Activated B cell treated with CpG ODN at 0.5 μM for 24 hours (primary cell): Measurements from ENCODE around the gene GNA14. TPM values are rescaled to one million over a fixed set of nuclear protein-coding genes. Genes with fewer than 3 reads are reported as not detected.
"Not testable (repeated sequence)": the region's sequence is repeated elsewhere in the genome, so short reads cannot be mapped to it uniquely, and the experiment has no call there.

Experiments used
- ATAC-seq: fragments of 200-7000 bp; cut with Tn5 transposase; one replicate; pipeline ENCODE4 v1.10.0; 2021; ENCODE audit warnings: low read depth, mild to moderate bottlenecking, moderate library complexity
- CTCF ChIA-PET: fragments of 350-600 bp; sonication (Branson Sonifier 250); formaldehyde crosslinking; loops from one replicate; lab custom pipeline; 2021; ENCODE audit warnings: antibody characterized with exemption; lab: Charles Lee
- POLR2A ChIA-PET: fragments of 350-600 bp; sonication (Branson Sonifier 250); formaldehyde crosslinking; loops from one replicate; lab custom pipeline; 2021; ENCODE audit warnings: antibody characterized with exemption; lab: Charles Lee
- DNase-seq: peaks from one replicate; pipeline ENCODE4 v3.0.0; 2022
- H3K27ac Mint-ChIP-seq: one replicate; pipeline ENCODE4 v1.8.0; 2020; ENCODE audit warnings: mixed read lengths
- H3K27me3 Mint-ChIP-seq: one replicate; pipeline ENCODE4 v1.8.0; 2021; ENCODE audit warnings: mixed read lengths
- H3K36me3 Mint-ChIP-seq: one replicate; pipeline ENCODE4 v1.8.0; 2021; ENCODE audit warnings: low read depth, mixed read lengths
- H3K4me1 Mint-ChIP-seq: one replicate; pipeline ENCODE4 v1.8.0; 2021; ENCODE audit warnings: mixed read lengths
- H3K4me3 Mint-ChIP-seq: one replicate; pipeline ENCODE4 v1.8.0; 2020; ENCODE audit warnings: mild to moderate bottlenecking, mixed read lengths
- H3K9me3 Mint-ChIP-seq: one replicate; pipeline ENCODE4 v1.8.0; 2020; ENCODE audit warnings: mixed read lengths
- CTCF ChIP-seq: fragments of 200-600 bp; IDR thresholded peaks from one replicate; pipeline ENCODE4 v1.8.0; 2022; ENCODE audit warnings: antibody characterized with exemption, mild to moderate bottlenecking
- intact Hi-C: fragments of 100-400 bp; cut with micrococcal nuclease; formaldehyde crosslinking; loops from one replicate; pipeline ENCODE4 v1.15.1; 2024
- total RNA-seq: library from RNA; stranded (reverse); gene quantifications from 2 replicates; pipeline ENCODE4 v1.2.3, GENCODE V29; 2022

The GNA14 gene
- total RNA-seq, 1 donor from 2014 or later: not detected

- ChIA-PET POLR2A (no interaction called here), CTCF (no interaction called here)
- no peaks in the 10 kb centered on the region for H3K27me3 Mint-ChIP-seq
- no peaks in the 10 kb centered on the region for H3K36me3 Mint-ChIP-seq
- H3K27ac Mint-ChIP-seq: no peak overlapping the region
- H3K4me3 Mint-ChIP-seq: no peak overlapping the region
- no peaks in the 10 kb centered on the region for H3K9me3 Mint-ChIP-seq
- H3K4me1 Mint-ChIP-seq: no peaks in the 10 kb centered on the region
- DNase-seq (no peak), ATAC-seq (no peak)
- no peak for TF ChIP-seq CTCF
- intact Hi-C loops: no loop called here
Observed at GRCh38 chr9:77588271-77588937, 59.7 kb downstream of the GNA14 start.

DNA sequence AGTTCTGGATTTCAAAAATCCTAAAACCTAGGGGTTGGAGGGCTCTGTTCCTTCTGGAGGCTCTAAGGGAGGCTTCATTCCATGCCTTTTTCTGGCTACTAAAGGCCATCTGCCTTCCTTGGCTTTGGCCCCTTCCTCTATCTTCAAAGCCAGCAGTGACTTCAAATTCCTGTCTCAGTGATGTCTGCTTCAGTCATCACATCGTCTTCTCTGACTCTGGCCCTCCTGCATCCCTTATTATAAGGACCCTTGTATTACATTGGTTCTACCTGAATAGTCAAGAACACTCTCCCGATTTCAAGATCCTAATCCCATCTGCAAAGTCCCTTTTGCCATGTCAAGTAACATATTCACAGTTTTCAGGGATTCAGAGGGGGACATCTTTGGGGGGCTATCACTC lies 60.3 kb downstream of the GNA14 start:
- Mint-ChIP-seq H3K4me1 (no peaks in the 10 kb centered on the region), H3K36me3 (no peaks in the 10 kb centered on the region), H3K4me3 (no peak overlapping the region), H3K27me3 (no peaks in the 10 kb centered on the region), H3K27ac (no peak overlapping the region), H3K9me3 (no peaks in the 10 kb centered on the region)
- ATAC-seq (no peak), DNase-seq (no peak)
- no peak for TF ChIP-seq CTCF
- POLR2A ChIA-PET: no interaction called here
- intact Hi-C loops: no loop called here
- CTCF ChIA-PET: no interaction called here

DNA sequence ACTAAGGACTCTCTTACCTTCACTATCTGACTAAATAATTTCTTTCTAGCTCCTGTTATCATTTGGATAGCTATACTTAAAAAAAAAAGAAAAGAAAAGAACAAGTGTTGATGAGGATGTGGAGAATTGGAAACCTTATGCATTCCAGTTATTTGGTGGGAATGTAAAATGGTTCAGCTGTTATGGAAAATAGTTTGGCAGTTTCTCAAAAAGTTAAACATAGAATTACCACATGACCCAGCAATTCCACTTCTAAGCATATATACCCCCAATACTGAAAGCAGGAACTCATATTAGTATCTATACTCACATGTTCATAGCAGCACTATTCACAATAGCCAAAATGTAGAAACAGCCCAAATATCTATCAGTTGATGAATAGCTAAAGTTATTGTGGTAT lies 61.1 kb downstream of the GNA14 start:
- Mint-ChIP-seq H3K36me3 (no peaks in the 10 kb centered on the region), H3K4me1 (no peaks in the 10 kb centered on the region), H3K9me3 (no peaks in the 10 kb centered on the region), H3K4me3 (no peak overlapping the region), H3K27ac (no peak overlapping the region), H3K27me3 (no peaks in the 10 kb centered on the region)
- POLR2A ChIA-PET: no interaction called here
- ATAC-seq: no peak
- no peak for TF ChIP-seq CTCF
- intact Hi-C loops: no loop called here
- CTCF ChIA-PET: no interaction called here
- no peak for DNase-seq

GRCh38 chr9:77586591-77586990 lies 61.5 kb downstream of the GNA14 start:
- H3K36me3 Mint-ChIP-seq: no peaks in the 10 kb centered on the region
- no peaks in the 10 kb centered on the region for H3K27me3 Mint-ChIP-seq
- DNase-seq (no peak), ATAC-seq (no peak)
- CTCF ChIA-PET: no interaction called here
- no peak overlapping the region for H3K4me3 Mint-ChIP-seq
- no peak for TF ChIP-seq CTCF
- intact Hi-C loops: no loop called here
- H3K9me3 Mint-ChIP-seq: no peaks in the 10 kb centered on the region
- POLR2A ChIA-PET: no interaction called here
- H3K27ac Mint-ChIP-seq: no peak overlapping the region
- H3K4me1 Mint-ChIP-seq: no peaks in the 10 kb centered on the region

GRCh38 chr9:77585335-77585786 lies 62.8 kb downstream of the GNA14 start:
- intact Hi-C loops: no loop called here
- Mint-ChIP-seq H3K9me3 (no peaks in the 10 kb centered on the region), H3K4me3 (no peak overlapping the region), H3K36me3 (no peaks in the 10 kb centered on the region), H3K27me3 (no peaks in the 10 kb centered on the region), H3K4me1 (no peaks in the 10 kb centered on the region), H3K27ac (no peak overlapping the region)
- ChIA-PET CTCF (no interaction called here), POLR2A (no interaction called here)
- TF ChIP-seq CTCF: no peak
- ATAC-seq: no peak
- no peak for DNase-seq

- H3K27me3 Mint-ChIP-seq, H3K4me1 Mint-ChIP-seq, intact Hi-C loops, POLR2A ChIA-PET, H3K36me3 Mint-ChIP-seq, ATAC-seq, DNase-seq, CTCF ChIA-PET, H3K4me3 Mint-ChIP-seq, H3K27ac Mint-ChIP-seq, H3K9me3 Mint-ChIP-seq: not testable (repeated sequence)
Observed at GRCh38 chr9:77584927-77585326, 63.2 kb downstream of the GNA14 start.
